H1 (cell line): ENCODE results near the gene SYNPO. TPM values are rescaled to one million over a fixed set of nuclear protein-coding genes. Genes with fewer than 3 reads are reported as not detected.
A peak's percentile ranks its signal among the peaks of the same experiment; 100 is the strongest.

Experiments used
- BACH1 ChIP-seq: IDR thresholded peaks from 2 replicates; pipeline ENCODE4 v1.6.1; 2012; ENCODE audit warnings: low read length, improper control_type of control experiment
- CHD2 ChIP-seq: IDR thresholded peaks from 2 replicates; pipeline ENCODE4 v1.6.1; 2012; ENCODE audit warnings: low read length, improper control_type of control experiment
- CREB1 ChIP-seq: IDR thresholded peaks from 2 replicates; pipeline ENCODE4 v1.6.1; 2012; ENCODE audit warnings: inconsistent platforms
- CTBP2 ChIP-seq: IDR thresholded peaks from 2 replicates; pipeline ENCODE4 v1.7.0; 2011; ENCODE audit warnings: borderline replicate concordance, mild to moderate bottlenecking, moderate library complexity, mixed read lengths, low read length; ENCODE audit not compliant: insufficient read depth, insufficient read length
- GTF2F1 ChIP-seq: IDR thresholded peaks from 2 replicates; pipeline ENCODE4 v1.6.1; 2012; ENCODE audit warnings: low read depth, low read length, improper control_type of control experiment, borderline replicate concordance
- HDAC2 ChIP-seq, 2 experiments: fragments of 300-600 bp in 1 of 2; sonication (generic) in 1 of 2; IDR thresholded peaks; 2 replicates each; pipeline ENCODE4 v1.6.1; 2011 to 2012; ENCODE audit warnings: low read depth in 2 of 2, low read length in 2 of 2, mild to moderate bottlenecking in 2 of 2, moderate library complexity in 2 of 2, borderline replicate concordance in 1 of 2, inconsistent platforms in 1 of 2
- KDM5A ChIP-seq: fragments of 200-600 bp; IDR thresholded peaks from 2 replicates; pipeline ENCODE4 v1.7.1; 2012; ENCODE audit warnings: mild to moderate bottlenecking, low read length, inconsistent platforms, mixed read lengths
- PHF8 ChIP-seq: fragments of 200-600 bp; sonication (generic); conservative IDR thresholded peaks from 2 replicates; pipeline ENCODE4 v1.7.1; 2012; ENCODE audit warnings: low read depth, mild to moderate bottlenecking, inconsistent platforms, low read length, moderate library complexity
- RBBP5 ChIP-seq: IDR thresholded peaks from 2 replicates; pipeline ENCODE4 v1.7.1; 2012; ENCODE audit warnings: low read depth, mild to moderate bottlenecking, inconsistent platforms, low read length, moderate library complexity, borderline replicate concordance
- RXRA ChIP-seq: IDR thresholded peaks from 2 replicates; pipeline ENCODE4 v1.6.1; 2011; ENCODE audit warnings: low read depth, mild to moderate bottlenecking, low read length, moderate library complexity; ENCODE audit not compliant: insufficient read depth
- SIX5 ChIP-seq: IDR thresholded peaks from 2 replicates; pipeline ENCODE4 v1.6.1; 2011; ENCODE audit warnings: mild to moderate bottlenecking, low read depth, low read length
- SUZ12 ChIP-seq: fragments of 200-600 bp; sonication (generic); IDR thresholded peaks from 2 replicates; pipeline ENCODE4 v1.6.1; 2012; ENCODE audit warnings: mild to moderate bottlenecking, inconsistent platforms, low read length, moderate library complexity, mixed read lengths
- TBP ChIP-seq: IDR thresholded peaks from 2 replicates; pipeline ENCODE4 v1.6.1; 2011; ENCODE audit warnings: low read depth, low read length, improper control_type of control experiment
- TCF12 ChIP-seq: IDR thresholded peaks from 2 replicates; pipeline ENCODE4 v1.6.1; 2011; ENCODE audit warnings: low read depth, mild to moderate bottlenecking, low read length
- TEAD4 ChIP-seq: IDR thresholded peaks from 2 replicates; pipeline ENCODE4 v1.6.1; 2012; ENCODE audit warnings: low read depth, low read length, inconsistent platforms, mixed read lengths
- polyA plus RNA-seq, 7 experiments: library from polyadenylated mRNA; depleted of rRNA in 3 of 7; stranded (reverse) in 5 of 7; unstranded in 2 of 7; fragments of >200 nt in 5 of 7; fragments of 200-250 nt in 2 of 7; gene quantifications; 1 replicate in 5 of 7; 2 replicates in 1 of 7; 4 replicates in 1 of 7; pipeline versions ENCODE4 v1.2.1 to v1.2.3, GENCODE V29; 2011 to 2013; ENCODE audit warnings: missing spikeins in 2 of 7, mixed read lengths in 2 of 7
- total RNA-seq: library from RNA; stranded (reverse); fragmentation: NEBNext Ultra II Directional; extraction: Animal tissue kit (Norgen Biotek cat#: 25700); gene quantifications from 2 replicates; pipeline ENCODE4 v1.2.1, GENCODE V29; 2021
- TF ChIP-seq, protein P1 (sequence below): IDR thresholded peaks from 2 replicates; pipeline ENCODE4 v1.6.1; 2011; ENCODE audit warnings: low read depth, mild to moderate bottlenecking, low read length; ENCODE audit not compliant: insufficient read depth
- TF ChIP-seq, protein P2 (sequence below): IDR thresholded peaks from 2 replicates; pipeline ENCODE4 v1.6.1; 2012; ENCODE audit warnings: inconsistent platforms
- TF ChIP-seq, protein P3 (sequence below): IDR thresholded peaks from 2 replicates; pipeline ENCODE4 v1.6.1; 2012; ENCODE audit warnings: low read length, inconsistent platforms

SYNPO gene
- total and polyA plus RNA-seq, 2 of the 8 experiments (the other 6 are each of a cell fraction or from before 2014, with no cell fraction given) = 2.3 TPM

- TF ChIP-seq, protein P1, sequence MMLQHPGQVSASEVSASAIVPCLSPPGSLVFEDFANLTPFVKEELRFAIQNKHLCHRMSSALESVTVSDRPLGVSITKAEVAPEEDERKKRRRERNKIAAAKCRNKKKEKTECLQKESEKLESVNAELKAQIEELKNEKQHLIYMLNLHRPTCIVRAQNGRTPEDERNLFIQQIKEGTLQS = peak; percentile 70
- TF ChIP-seq CREB1 = peak; percentile 98
- peak; percentile 93 for TF ChIP-seq RBBP5
- TF ChIP-seq HDAC2 (IDR thresholded peaks at IDR 0.05; ENCODE audit: borderline replicate concordance in 1 of 2, low read depth in 2 of 2, low read length in 2 of 2) = peak in 1 of 2 experiments; percentile 97; a peak in 2 of 4 replicates
- TF ChIP-seq BACH1 = no peak
- peak; percentile 91 for TF ChIP-seq KDM5A
- no peak for TF ChIP-seq RXRA
- TF ChIP-seq, protein P2, sequence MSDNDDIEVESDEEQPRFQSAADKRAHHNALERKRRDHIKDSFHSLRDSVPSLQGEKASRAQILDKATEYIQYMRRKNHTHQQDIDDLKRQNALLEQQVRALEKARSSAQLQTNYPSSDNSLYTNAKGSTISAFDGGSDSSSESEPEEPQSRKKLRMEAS = peak; percentile 31; the same call in 1 of the 2 replicates
- TF ChIP-seq TEAD4 = peak; percentile 88
- peak; percentile 43; the same call in 1 of the 2 replicates for TF ChIP-seq GTF2F1
- TF ChIP-seq TCF12 = no peak
- TF ChIP-seq, protein P3, sequence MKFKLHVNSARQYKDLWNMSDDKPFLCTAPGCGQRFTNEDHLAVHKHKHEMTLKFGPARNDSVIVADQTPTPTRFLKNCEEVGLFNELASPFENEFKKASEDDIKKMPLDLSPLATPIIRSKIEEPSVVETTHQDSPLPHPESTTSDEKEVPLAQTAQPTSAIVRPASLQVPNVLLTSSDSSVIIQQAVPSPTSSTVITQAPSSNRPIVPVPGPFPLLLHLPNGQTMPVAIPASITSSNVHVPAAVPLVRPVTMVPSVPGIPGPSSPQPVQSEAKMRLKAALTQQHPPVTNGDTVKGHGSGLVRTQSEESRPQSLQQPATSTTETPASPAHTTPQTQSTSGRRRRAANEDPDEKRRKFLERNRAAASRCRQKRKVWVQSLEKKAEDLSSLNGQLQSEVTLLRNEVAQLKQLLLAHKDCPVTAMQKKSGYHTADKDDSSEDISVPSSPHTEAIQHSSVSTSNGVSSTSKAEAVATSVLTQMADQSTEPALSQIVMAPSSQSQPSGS = no peak; the same call in 1 of the 2 replicates
- peak; percentile 98 for TF ChIP-seq PHF8
- no peak for TF ChIP-seq SUZ12
- peak; percentile 91 for TF ChIP-seq TBP
- no peak for TF ChIP-seq CTBP2
- TF ChIP-seq SIX5 = no peak; the same call in 1 of the 2 replicates
- TF ChIP-seq CHD2 = no peak; the same call in 1 of the 2 replicates
Measured at GRCh38 chr5:150700594-150701377, 60.3 kb downstream of the SYNPO start, which contains the start of gene RBM22 (continued).
